G401.6 (cell line): ENCODE data around the gene SKP1.

Experiments used
- FAIRE-seq: peaks from 2 replicates; lab custom pipeline; 2012; peaks lifted over from hg19 to GRCh38; lab: Jason Lieb, UNC

The SKP1 gene

DNA sequence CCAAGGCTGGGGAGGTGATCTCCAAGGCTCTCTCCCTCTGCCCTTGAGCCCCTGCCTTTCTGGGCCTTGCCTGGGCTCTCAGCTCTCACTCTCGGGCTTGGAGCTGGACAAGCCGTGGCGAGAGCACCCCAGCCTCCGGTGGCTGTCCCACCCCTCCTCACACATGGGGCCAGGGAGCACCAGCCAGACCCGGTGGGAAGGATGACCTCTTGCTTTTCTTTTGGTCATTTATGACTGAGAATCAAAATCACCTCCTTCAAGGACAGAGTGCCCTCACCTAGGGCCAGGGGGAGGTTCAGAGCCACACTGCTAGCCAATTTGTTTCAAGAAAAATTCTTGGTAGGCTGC lies 48.1 kb downstream of the SKP1 start:
- no peak for FAIRE-seq

DNA sequence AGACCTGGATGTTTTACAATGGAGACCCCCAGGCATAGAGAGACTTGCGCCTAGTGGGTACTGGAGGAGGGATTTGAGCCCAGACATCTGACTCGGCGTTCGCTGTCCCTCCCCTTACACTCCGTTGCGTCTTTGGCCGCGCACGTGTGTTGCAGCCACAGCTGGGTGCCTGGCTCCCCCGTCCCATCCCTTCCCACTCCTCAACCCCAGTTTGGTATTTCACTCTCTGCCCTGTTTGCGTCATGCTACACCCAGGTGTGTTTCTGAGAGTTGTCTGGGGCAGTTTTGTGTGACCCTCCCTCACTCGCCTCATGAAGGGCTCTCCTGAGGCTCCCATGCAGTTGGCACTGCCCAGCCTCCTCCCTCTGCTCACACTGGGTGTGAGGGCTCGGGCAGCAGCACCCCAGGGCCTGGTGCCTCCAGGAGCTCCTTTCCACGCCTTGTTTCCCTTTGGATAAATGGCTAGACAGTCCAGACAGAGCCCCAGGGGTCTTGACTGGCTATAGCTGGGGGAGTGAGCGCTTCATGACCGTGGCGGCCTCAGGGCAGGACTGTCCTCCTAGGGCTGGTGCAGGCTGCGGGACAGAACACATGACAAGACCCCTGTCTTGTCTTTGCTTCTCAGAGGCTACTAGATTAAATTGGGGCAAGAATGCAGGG lies 48.6 kb downstream of the SKP1 start:
- no peak for FAIRE-seq

- no peak for FAIRE-seq
These were observed 49.3 kb downstream of the SKP1 start for GRCh38 chr5:134127376-134127861.

DNA sequence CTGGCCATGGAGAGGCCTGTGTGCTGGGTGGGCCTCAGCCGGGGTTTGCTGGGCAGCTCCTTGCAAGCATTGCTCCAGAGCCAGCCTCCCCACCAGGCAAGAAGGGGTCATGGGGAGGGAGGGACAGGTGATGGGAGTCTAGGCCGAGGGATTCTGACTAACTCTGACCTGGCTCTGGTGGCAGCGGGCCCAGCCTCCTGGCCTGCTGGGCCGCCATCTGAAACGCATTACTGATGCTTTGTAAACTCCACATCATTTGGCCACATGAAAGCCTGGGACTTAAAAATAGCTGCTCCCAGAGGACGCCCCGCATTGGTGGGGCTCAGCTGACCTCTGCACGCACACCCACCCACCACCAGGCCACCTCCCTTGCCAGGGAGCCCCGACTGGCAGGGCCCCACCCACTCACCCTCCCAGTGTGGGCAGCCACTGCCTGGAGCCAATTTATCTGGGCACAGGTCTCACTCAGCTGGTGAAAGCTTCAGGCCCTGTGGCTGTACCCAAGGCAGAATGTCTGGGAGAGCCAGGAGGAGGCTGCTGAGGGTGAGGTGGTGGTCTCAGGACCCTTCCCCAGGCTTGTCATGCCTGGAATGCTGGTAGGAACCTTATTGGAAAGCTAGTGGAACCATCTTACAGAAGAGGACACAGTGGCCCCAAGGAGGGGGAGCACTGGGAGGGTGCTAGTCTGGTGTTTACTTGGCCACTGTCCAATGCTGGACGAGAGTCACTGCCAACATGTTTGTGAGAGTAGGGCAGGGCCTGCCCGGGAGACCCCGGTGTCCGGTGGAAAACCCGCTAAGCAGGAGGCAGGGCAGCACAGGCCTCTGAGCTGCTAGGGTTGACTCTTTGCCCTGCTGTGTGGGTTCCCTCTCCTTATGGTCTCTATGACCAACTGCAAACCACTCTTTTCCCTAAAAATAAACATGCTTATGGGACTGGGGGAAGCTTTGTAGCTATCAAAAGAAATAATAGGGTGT lies 51.4 kb downstream of the SKP1 start:
- no peak for FAIRE-seq

- no peak for FAIRE-seq
These were observed 52.3 kb downstream of the SKP1 start for GRCh38 chr5:134124289-134125038.

DNA sequence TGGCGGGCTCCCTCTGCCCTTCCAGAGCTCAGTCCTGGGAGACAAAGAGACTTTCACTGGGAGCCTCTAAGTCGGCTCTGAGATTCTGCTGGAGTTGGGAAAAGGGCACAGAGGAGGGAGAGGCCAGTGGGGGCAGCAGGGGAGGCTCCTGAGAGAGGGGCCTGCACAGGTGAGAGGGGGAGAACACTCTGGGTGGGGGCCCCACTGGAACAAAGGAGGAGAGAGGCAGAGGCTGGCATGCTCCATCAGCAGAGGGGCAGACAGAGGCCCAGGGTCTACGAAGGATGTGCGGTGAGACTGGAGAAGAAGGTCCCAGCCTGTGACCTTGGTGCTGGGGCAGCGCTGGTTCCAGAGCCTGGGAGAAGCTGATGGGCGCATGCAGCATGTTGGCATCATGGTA lies 53.4 kb downstream of the SKP1 start:
- no peak for FAIRE-seq

- FAIRE-seq = no peak
These were observed 54.2 kb downstream of the SKP1 start for GRCh38 chr5:134122530-134122929.

GRCh38 chr5:134120386-134121138 lies 56.2 kb downstream of the SKP1 start:
- no peak for FAIRE-seq

- FAIRE-seq = no peak
These were observed 57.0 kb downstream of the SKP1 start for GRCh38 chr5:134119720-134120119.

DNA sequence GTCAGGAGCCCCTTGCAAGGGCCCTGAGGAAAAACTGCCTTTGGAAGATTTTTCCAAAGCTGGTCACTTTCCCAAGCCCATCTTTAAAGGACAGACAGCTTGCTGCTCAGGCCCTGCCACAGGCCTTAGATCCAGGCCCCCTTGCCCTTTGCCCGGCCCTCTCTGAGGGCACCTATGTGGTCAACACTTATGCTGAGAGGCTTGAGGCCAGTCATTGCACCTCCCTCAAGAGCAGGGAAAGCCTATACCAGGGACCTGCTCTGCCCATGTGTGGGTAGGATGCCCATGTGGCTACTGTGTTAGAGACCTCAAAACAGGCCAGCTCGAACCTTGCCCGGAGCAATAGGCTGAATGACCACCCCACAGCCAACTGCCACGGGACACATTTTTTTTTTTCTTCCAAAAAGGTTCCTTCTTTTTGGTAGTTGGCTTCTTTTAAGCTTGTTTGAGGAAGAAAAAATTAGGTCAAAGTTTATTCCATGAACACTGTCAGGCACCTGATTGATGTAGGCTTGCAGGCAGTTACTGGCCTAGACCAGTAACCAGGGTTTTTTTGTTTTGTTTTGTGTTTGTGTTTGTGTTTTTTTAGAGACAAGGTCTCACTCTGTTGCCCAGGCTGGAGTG lies 58.4 kb downstream of the SKP1 start:
- no peak for FAIRE-seq

- FAIRE-seq = no peak
These were observed 59.7 kb downstream of the SKP1 start for GRCh38 chr5:134116789-134117761.

GRCh38 chr5:134116286-134116685 lies 60.5 kb downstream of the SKP1 start:
- FAIRE-seq = no peak

- FAIRE-seq = no peak
These were observed 61.0 kb downstream of the SKP1 start for GRCh38 chr5:134115806-134116175.

DNA sequence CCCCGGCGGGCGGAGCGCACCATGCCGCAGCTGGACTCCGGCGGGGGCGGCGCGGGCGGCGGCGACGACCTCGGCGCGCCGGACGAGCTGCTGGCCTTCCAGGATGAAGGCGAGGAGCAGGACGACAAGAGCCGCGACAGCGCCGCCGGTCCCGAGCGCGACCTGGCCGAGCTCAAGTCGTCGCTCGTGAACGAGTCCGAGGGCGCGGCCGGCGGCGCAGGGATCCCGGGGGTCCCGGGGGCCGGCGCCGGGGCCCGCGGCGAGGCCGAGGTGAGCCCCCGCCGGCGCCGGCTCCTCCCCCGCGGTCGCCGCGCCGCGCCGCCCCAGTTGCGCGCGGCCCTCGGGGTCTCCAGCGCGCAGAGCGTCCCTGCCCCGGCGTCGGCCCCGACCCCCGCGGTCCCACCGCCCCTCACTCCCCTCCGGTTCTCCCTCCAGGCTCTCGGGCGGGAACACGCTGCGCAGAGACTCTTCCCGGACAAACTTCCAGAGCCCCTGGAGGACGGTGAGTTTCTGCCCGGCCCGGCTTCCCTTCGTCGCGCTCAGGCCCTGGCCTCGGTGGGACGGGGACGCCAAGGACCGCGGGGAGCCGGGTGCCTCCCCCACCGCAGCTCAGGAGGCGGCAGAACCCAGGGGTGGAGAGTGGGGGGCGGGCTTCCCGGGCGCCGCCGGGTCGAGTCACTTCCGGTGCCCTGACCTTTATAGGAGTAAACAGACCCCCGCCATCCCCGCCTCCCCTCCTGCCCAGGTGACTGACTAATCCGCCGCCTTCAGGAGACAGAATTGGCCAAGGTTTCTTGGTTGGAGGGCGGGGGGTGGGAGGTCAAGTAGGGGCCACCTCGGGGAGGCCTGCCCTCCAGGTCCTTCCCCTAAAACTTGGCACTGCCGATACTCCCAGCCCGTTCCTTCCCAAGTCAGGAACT lies 61.6 kb downstream of the SKP1 start:
- FAIRE-seq = no peak

DNA sequence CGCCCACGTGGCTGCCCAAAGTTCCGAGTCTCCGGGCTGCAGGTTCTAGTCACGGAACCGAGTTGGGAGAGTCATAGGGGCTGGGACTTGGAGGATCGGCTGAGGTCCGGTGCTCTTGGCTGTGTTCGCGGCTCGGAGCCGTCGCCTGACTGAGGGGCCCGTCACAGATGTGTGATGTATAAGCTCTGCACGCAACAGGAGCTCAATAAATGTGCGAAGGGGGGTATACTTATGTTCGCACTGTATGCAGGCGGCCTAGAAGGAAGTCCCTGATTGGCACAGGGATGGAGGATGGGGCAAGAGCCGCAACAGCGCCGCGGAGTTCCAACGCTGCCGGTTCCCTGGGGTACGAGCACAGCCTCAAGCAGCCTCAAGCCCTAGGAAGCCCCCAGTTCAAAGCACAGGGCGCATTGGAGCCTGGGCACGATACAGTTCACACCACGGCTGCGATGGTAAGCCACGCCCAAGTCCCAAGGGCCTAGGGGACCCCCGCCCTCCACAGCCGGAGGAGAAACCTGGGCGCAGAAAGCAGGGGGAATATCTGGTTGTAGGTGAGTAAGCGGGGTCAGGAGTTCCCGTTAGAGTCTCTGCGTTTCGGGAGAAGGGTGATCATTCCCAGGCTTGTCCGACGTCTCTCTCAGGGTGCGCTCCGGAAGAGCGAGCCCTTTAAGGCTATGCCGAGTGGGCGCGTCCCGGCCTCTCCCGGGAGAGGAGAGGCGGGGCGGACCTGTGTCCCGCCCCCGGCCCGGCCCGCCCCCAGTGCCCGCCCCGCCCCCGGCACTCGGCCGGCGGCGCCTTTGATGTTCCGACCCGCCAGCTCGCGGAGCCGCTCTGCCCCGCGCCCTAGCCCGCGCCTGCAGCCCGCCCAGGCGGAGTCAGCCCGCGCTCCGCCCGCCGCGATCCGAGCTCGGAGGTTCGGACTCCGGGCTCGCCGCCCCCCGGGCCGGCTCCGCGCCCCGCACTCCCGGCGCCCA lies 62.6 kb downstream of the SKP1 start, which contains the start of gene TCF7:
TCF7 (plus strand) TSS at position 780 of the 974 bp plus-strand sequence. CDS start 226 bp downstream, outside the sequence.
- no peak for FAIRE-seq

- FAIRE-seq = no peak
These were observed 63.3 kb downstream of the SKP1 start for GRCh38 chr5:134113363-134113889.

DNA sequence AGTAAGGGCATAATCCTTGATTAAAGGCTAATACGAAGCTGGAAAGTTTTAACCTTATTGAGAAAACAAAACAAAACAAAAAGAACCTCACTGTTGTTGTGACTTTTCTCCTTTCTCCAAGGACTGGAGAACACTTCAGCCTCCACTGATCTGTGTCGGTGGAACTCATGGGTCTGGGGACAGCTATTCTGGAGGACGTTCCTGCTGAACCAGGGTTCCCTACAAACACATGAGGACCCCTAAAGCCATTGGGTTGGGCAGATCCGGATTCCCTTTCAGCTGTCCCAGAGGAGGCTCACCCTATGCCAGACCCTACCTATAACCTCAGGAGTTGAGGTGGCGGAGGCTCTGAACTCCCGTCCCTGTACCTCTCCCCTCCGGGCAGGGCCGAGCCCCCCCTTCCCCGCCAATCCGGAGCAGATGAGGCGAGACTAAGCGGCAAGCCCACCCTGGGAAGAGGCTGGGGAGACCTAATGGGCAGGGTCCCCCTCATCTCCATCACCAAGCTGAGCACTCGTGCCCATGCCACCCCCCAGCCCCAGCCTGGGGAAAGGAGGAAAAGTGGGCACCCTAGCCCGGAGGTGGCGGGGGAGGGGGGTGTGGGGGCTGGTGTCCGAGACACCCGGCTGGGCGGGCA lies 63.9 kb downstream of the SKP1 start:
- FAIRE-seq = no peak
